Iris pigment epithelial cell (primary cell): Measurements from ENCODE around the gene UBN1.

Experiments
- DNase-seq: peaks from one replicate; pipeline ENCODE4 v3.0.0-alpha.2; 2011; ENCODE audit warnings: low read depth

The UBN1 gene

GRCh38 chr16:4846901-4847773 lies at the start of gene UBN1, which contains the start of gene GLYR1:
Gene UBN1, plus strand, starts transcription at chr16:4847481. Its CDS starts 5,437 bp downstream, at chr16:4852918.
Gene GLYR1, minus strand, starts transcription at chr16:4847288. Its CDS starts 23 bp downstream, at chr16:4847265.
- DNase-seq: peak; percentile 98

GRCh38 chr16:4797805-4798252 lies 49.5 kb upstream of the UBN1 start:
- DNase-seq: no peak

- DNase-seq: no peak
Observed at GRCh38 chr16:4798456-4798855, 48.8 kb upstream of the UBN1 start.

GRCh38 chr16:4799171-4799855 lies 48.0 kb upstream of the UBN1 start:
- DNase-seq: no peak

- no peak for DNase-seq
Observed at GRCh38 chr16:4800290-4801041, 46.8 kb upstream of the UBN1 start.

- DNase-seq: no peak
Observed at GRCh38 chr16:4801051-4801961, 46.0 kb upstream of the UBN1 start.

- peak; percentile 40 for DNase-seq
Observed at GRCh38 chr16:4801962-4802658, 45.2 kb upstream of the UBN1 start, which contains the start of gene ROGDI. Gene ROGDI, minus strand, starts transcription at chr16:4802633. Its CDS starts 62 bp downstream, at chr16:4802571.

- peak; percentile 93 for DNase-seq
Observed at GRCh38 chr16:4802659-4803287, 44.5 kb upstream of the UBN1 start.

GRCh38 chr16:4803401-4803844 lies 43.9 kb upstream of the UBN1 start:
- no peak for DNase-seq

- no peak for DNase-seq
Observed at GRCh38 chr16:4803898-4804762, 43.2 kb upstream of the UBN1 start.

- no peak for DNase-seq
Observed at GRCh38 chr16:4805231-4805630, 42.0 kb upstream of the UBN1 start.

GRCh38 chr16:4806280-4806679 lies 41.0 kb upstream of the UBN1 start:
- DNase-seq: no peak

GRCh38 chr16:4811242-4811641 lies 36.0 kb upstream of the UBN1 start:
- DNase-seq: no peak

GRCh38 chr16:4811773-4812172 lies 35.5 kb upstream of the UBN1 start:
- no peak for DNase-seq

GRCh38 chr16:4813251-4814003 lies 33.9 kb upstream of the UBN1 start:
- DNase-seq: no peak

GRCh38 chr16:4814046-4814445 lies 33.2 kb upstream of the UBN1 start:
- DNase-seq: no peak

GRCh38 chr16:4814542-4815173 lies 32.6 kb upstream of the UBN1 start:
- DNase-seq: no peak

- DNase-seq: no peak
Observed at GRCh38 chr16:4820652-4821051, 26.6 kb upstream of the UBN1 start.
